Kidney capillary endothelial cell (primary cell): ENCODE results near the gene FBP2.
"Not testable (repeated sequence)": the region's sequence is repeated elsewhere in the genome, so short reads cannot be mapped to it uniquely, and the experiment has no call there.

Experiments used
- DNase-seq: peaks from one replicate; pipeline ENCODE4 v3.0.0-alpha.2; 2018; ENCODE audit warnings: low spot score

The FBP2 gene

GRCh38 chr9:94563548-94563947 lies 30.1 kb downstream of the FBP2 start:
- no peak for DNase-seq

GRCh38 chr9:94560237-94560636 lies 33.4 kb downstream of the FBP2 start:
- no peak for DNase-seq

- DNase-seq, result no peak
These were observed 36.2 kb downstream of the FBP2 start for GRCh38 chr9:94557376-94557775.

GRCh38 chr9:94554439-94555331 lies 38.9 kb downstream of the FBP2 start, which contains the start of gene PCAT7:
Gene PCAT7, plus strand, starts transcription at chr9:94555083.
- no peak for DNase-seq

- no peak for DNase-seq
These were observed 39.6 kb downstream of the FBP2 start for GRCh38 chr9:94554078-94554438.

GRCh38 chr9:94553029-94553938 lies 40.3 kb downstream of the FBP2 start:
- DNase-seq, result no peak

GRCh38 chr9:94545940-94546339 lies 47.7 kb downstream of the FBP2 start:
- DNase-seq, result no peak

- not testable (repeated sequence) for DNase-seq
These were observed 49.3 kb downstream of the FBP2 start for GRCh38 chr9:94544335-94544734.

GRCh38 chr9:94538908-94539307 lies 54.7 kb downstream of the FBP2 start:
- DNase-seq, result no peak

- no peak for DNase-seq
These were observed 58.7 kb downstream of the FBP2 start for GRCh38 chr9:94534901-94535300.

GRCh38 chr9:94533601-94534000 lies 60.0 kb downstream of the FBP2 start:
- DNase-seq, result no peak

- DNase-seq, result no peak
These were observed 60.5 kb downstream of the FBP2 start for GRCh38 chr9:94533155-94533554.

- no peak for DNase-seq
These were observed 64.7 kb downstream of the FBP2 start for GRCh38 chr9:94528886-94529285.

- DNase-seq, result no peak
These were observed 66.7 kb downstream of the FBP2 start for GRCh38 chr9:94526951-94527350.

- DNase-seq, result no peak
These were observed 67.4 kb downstream of the FBP2 start for GRCh38 chr9:94526271-94526670.

- DNase-seq, result no peak
These were observed 68.1 kb downstream of the FBP2 start for GRCh38 chr9:94525396-94526035.

GRCh38 chr9:94517254-94517653 lies 76.4 kb downstream of the FBP2 start:
- DNase-seq, result no peak

GRCh38 chr9:94514722-94515121 lies 78.9 kb downstream of the FBP2 start:
- DNase-seq, result no peak

GRCh38 chr9:94511955-94512265 lies 81.7 kb downstream of the FBP2 start:
- no peak for DNase-seq

GRCh38 chr9:94511134-94511954 lies 82.3 kb downstream of the FBP2 start:
- DNase-seq, result no peak
